Nephron progenitor cell (in vitro differentiated cells): ENCODE data around the gene TMEM202.
"Not testable (repeated sequence)": the region's sequence is repeated elsewhere in the genome, so short reads cannot be mapped to it uniquely, and the experiment has no call there.

Experiments
- DNase-seq: peaks from one replicate; pipeline ENCODE4 v3.0.0; 2021
- H3K27ac Mint-ChIP-seq: 2 replicates; pipeline ENCODE4 v1.8.0; 2021; ENCODE audit warnings: mild to moderate bottlenecking, moderate library complexity, mixed read lengths
- H3K27me3 Mint-ChIP-seq: 2 replicates; pipeline ENCODE4 v1.8.0; 2021; ENCODE audit warnings: mild to moderate bottlenecking, low read depth, mixed read lengths; ENCODE audit not compliant: poor library complexity
- H3K36me3 Mint-ChIP-seq: 2 replicates; pipeline ENCODE4 v1.8.0; 2021; ENCODE audit warnings: low read depth, mixed read lengths
- H3K4me1 Mint-ChIP-seq: 2 replicates; pipeline ENCODE4 v1.8.0; 2021; ENCODE audit warnings: mixed read lengths
- H3K4me3 Mint-ChIP-seq: 2 replicates; pipeline ENCODE4 v1.8.0; 2021; ENCODE audit warnings: mild to moderate bottlenecking, moderate library complexity, mixed read lengths
- H3K9me3 Mint-ChIP-seq: 2 replicates; pipeline ENCODE4 v1.8.0; 2021; ENCODE audit warnings: mild to moderate bottlenecking, moderate library complexity, mixed read lengths
- CTCF ChIP-seq: fragments of 200-600 bp; sonication (generic); IDR thresholded peaks from 2 replicates; pipeline ENCODE4 v1.5.0; 2021; ENCODE audit warnings: antibody characterized with exemption

The TMEM202 gene

GRCh38 chr15:72420576-72420975, 22.5 kb downstream of the TMEM202 start:
- no peak overlapping the region for H3K4me3 Mint-ChIP-seq
- TF ChIP-seq CTCF, result no peak
- H3K27ac Mint-ChIP-seq, result no peak overlapping the region
- H3K36me3 Mint-ChIP-seq, result no peaks in the 10 kb centered on the region
- peaks cover 45% of the 10 kb centered on the region for H3K27me3 Mint-ChIP-seq
- DNase-seq, result no peak
- H3K9me3 Mint-ChIP-seq, result peaks cover 8% of the 10 kb centered on the region
- H3K4me1 Mint-ChIP-seq, result no peaks in the 10 kb centered on the region

- Mint-ChIP-seq H3K36me3 (no peaks in the 10 kb centered on the region), H3K27me3 (peaks cover 45% of the 10 kb centered on the region), H3K27ac (no peak overlapping the region), H3K4me3 (no peak overlapping the region), H3K9me3 (peaks cover 16% of the 10 kb centered on the region), H3K4me1 (no peaks in the 10 kb centered on the region)
- no peak for DNase-seq
- no peak for TF ChIP-seq CTCF
These were observed 23.4 kb downstream of the TMEM202 start for GRCh38 chr15:72421484-72421883.

GRCh38 chr15:72423256-72423655, 25.2 kb downstream of the TMEM202 start:
- peaks cover 35% of the 10 kb centered on the region for H3K27me3 Mint-ChIP-seq
- H3K36me3 Mint-ChIP-seq, result no peaks in the 10 kb centered on the region
- no peak overlapping the region for H3K4me3 Mint-ChIP-seq
- no peak for TF ChIP-seq CTCF
- peaks cover 32% of the 10 kb centered on the region for H3K9me3 Mint-ChIP-seq
- H3K4me1 Mint-ChIP-seq, result no peaks in the 10 kb centered on the region
- no peak for DNase-seq
- no peak overlapping the region for H3K27ac Mint-ChIP-seq

- H3K9me3 Mint-ChIP-seq, result peaks cover 37% of the 10 kb centered on the region
- no peaks in the 10 kb centered on the region for H3K4me1 Mint-ChIP-seq
- H3K27ac Mint-ChIP-seq, result no peak overlapping the region
- no peak for DNase-seq
- peaks cover 37% of the 10 kb centered on the region for H3K27me3 Mint-ChIP-seq
- no peak overlapping the region for H3K4me3 Mint-ChIP-seq
- TF ChIP-seq CTCF, result no peak
- no peaks in the 10 kb centered on the region for H3K36me3 Mint-ChIP-seq
These were observed 28.6 kb downstream of the TMEM202 start for GRCh38 chr15:72426753-72427152.

GRCh38 chr15:72437650-72438316, 39.7 kb downstream of the TMEM202 start:
- Mint-ChIP-seq H3K4me1 (no peaks in the 10 kb centered on the region), H3K27ac (no peak overlapping the region), H3K27me3 (peaks cover 45% of the 10 kb centered on the region), H3K36me3 (no peaks in the 10 kb centered on the region), H3K4me3 (no peak overlapping the region), H3K9me3 (peaks cover 27% of the 10 kb centered on the region)
- no peak for TF ChIP-seq CTCF
- no peak for DNase-seq

GRCh38 chr15:72442848-72443247, 44.7 kb downstream of the TMEM202 start:
- H3K4me1 Mint-ChIP-seq, H3K27ac Mint-ChIP-seq, H3K36me3 Mint-ChIP-seq, H3K4me3 Mint-ChIP-seq, DNase-seq: not testable (repeated sequence)
- Mint-ChIP-seq H3K9me3 (peaks cover 14% of the 10 kb centered on the region), H3K27me3 (peaks cover 29% of the 10 kb centered on the region)
